ENCODE measurements around the gene LMX1A.

The LMX1A gene

GRCh38 chr1:165365341-165365740, 8.8 kb upstream of the LMX1A start:
- DNase-seq, result no peak

GRCh38 chr1:165364568-165365133, 8.1 kb upstream of the LMX1A start:
- peak; percentile 51 for DNase-seq

GRCh38 chr1:165356876-165357275, 361 bp upstream of the LMX1A start:
- DNase-seq, result no peak

- no peak for DNase-seq
Observed at GRCh38 chr1:165355139-165355976, 1.2 kb downstream of the LMX1A start.

GRCh38 chr1:165354739-165355138, 1.8 kb downstream of the LMX1A start:
- no peak for DNase-seq

- DNase-seq, result no peak
Observed at GRCh38 chr1:165353731-165354671, 2.5 kb downstream of the LMX1A start.

- DNase-seq, result no peak
Observed at GRCh38 chr1:165352442-165353293, 3.8 kb downstream of the LMX1A start.

- DNase-seq, result no peak
Observed at GRCh38 chr1:165351863-165352441, 4.6 kb downstream of the LMX1A start.

GRCh38 chr1:165350840-165351239, 5.7 kb downstream of the LMX1A start:
- no peak for DNase-seq

GRCh38 chr1:165345502-165345901, 11.0 kb downstream of the LMX1A start:
- DNase-seq, result no peak

GRCh38 chr1:165344736-165345135, 11.8 kb downstream of the LMX1A start:
- DNase-seq, result no peak

GRCh38 chr1:165344198-165344597, 12.3 kb downstream of the LMX1A start:
- no peak for DNase-seq

GRCh38 chr1:165342587-165342986, 13.9 kb downstream of the LMX1A start:
- no peak for DNase-seq

GRCh38 chr1:165342168-165342567, 14.3 kb downstream of the LMX1A start:
- no peak for DNase-seq

- no peak for DNase-seq
Observed at GRCh38 chr1:165339164-165339563, 17.4 kb downstream of the LMX1A start.

GRCh38 chr1:165330483-165330882, 26.0 kb downstream of the LMX1A start:
- DNase-seq, result no peak

- DNase-seq, result no peak
Observed at GRCh38 chr1:165329104-165329503, 27.4 kb downstream of the LMX1A start.

GRCh38 chr1:165328136-165328535, 28.4 kb downstream of the LMX1A start:
- no peak for DNase-seq

- no peak for DNase-seq
Observed at GRCh38 chr1:165327538-165327937, 29.0 kb downstream of the LMX1A start.

- no peak for DNase-seq
Observed at GRCh38 chr1:165325460-165326203, 30.9 kb downstream of the LMX1A start.

- no peak for DNase-seq
Observed at GRCh38 chr1:165324050-165324449, 32.5 kb downstream of the LMX1A start.
